Nephron progenitor cell (in vitro differentiated cells): ENCODE measurements around the gene PDZD4.

ENCODE experiments used
- DNase-seq: peaks from one replicate; pipeline ENCODE4 v3.0.0; 2021
- H3K27ac Mint-ChIP-seq: 2 replicates; pipeline ENCODE4 v1.8.0; 2021; ENCODE audit warnings: mild to moderate bottlenecking, moderate library complexity, mixed read lengths
- H3K27me3 Mint-ChIP-seq: 2 replicates; pipeline ENCODE4 v1.8.0; 2021; ENCODE audit warnings: mild to moderate bottlenecking, low read depth, mixed read lengths; ENCODE audit not compliant: poor library complexity
- H3K36me3 Mint-ChIP-seq: 2 replicates; pipeline ENCODE4 v1.8.0; 2021; ENCODE audit warnings: low read depth, mixed read lengths
- H3K4me1 Mint-ChIP-seq: 2 replicates; pipeline ENCODE4 v1.8.0; 2021; ENCODE audit warnings: mixed read lengths
- H3K4me3 Mint-ChIP-seq: 2 replicates; pipeline ENCODE4 v1.8.0; 2021; ENCODE audit warnings: mild to moderate bottlenecking, moderate library complexity, mixed read lengths
- H3K9me3 Mint-ChIP-seq: 2 replicates; pipeline ENCODE4 v1.8.0; 2021; ENCODE audit warnings: mild to moderate bottlenecking, moderate library complexity, mixed read lengths
- TF ChIP-seq, protein P1 (sequence below): fragments of 200-600 bp; sonication (generic); IDR thresholded peaks from 2 replicates; pipeline ENCODE4 v1.5.0; 2021; ENCODE audit warnings: antibody characterized with exemption

PDZD4 gene

DNA sequence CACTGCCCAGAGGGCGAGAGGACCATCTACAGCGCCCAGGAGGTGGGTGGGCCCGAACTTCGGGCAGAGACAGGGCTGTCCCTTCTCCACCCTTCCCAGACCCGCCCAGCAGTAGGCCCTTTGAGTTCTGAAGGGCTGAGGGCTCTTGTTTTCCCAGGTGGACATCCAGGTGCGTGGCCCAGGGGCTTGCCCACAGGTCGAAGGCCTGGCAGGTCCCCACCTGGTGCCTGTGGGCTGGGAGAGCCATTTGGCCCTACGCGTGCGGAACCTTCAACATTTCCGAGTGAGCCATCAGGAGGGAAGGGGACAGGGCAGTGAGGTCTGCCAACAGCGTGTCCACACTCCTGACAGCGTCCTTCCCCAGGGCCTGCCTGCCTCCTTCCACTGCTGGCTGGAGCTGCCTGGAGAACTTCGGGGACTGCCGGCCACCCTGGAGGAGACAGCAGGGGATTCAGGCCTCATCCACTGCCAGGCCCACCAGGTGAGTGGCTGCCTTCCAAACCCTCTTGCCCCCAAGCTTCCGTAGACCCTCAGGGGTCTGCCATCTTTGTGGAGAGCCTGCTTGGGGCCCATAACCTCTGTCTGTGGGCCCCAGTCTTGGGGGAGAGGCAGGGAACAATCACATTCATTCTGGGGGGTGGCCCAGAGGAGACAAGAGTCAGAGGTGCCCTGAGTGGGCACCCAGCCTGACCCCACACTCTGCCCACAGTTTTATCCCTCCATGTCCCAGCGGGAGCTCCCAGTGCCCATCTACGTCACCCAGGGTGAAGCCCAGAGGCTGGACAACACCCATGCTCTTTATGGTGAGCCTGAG lies 59.5 kb downstream of the PDZD4 start:
- H3K4me3 Mint-ChIP-seq, result no peak overlapping the region
- H3K36me3 Mint-ChIP-seq, result no peaks in the 10 kb centered on the region
- H3K27ac Mint-ChIP-seq, result no peak overlapping the region
- H3K9me3 Mint-ChIP-seq, result peaks cover 27% of the 10 kb centered on the region
- no peak for DNase-seq
- peaks cover 4% of the 10 kb centered on the region for H3K27me3 Mint-ChIP-seq
- peaks cover 7% of the 10 kb centered on the region for H3K4me1 Mint-ChIP-seq
- TF ChIP-seq, protein P1, sequence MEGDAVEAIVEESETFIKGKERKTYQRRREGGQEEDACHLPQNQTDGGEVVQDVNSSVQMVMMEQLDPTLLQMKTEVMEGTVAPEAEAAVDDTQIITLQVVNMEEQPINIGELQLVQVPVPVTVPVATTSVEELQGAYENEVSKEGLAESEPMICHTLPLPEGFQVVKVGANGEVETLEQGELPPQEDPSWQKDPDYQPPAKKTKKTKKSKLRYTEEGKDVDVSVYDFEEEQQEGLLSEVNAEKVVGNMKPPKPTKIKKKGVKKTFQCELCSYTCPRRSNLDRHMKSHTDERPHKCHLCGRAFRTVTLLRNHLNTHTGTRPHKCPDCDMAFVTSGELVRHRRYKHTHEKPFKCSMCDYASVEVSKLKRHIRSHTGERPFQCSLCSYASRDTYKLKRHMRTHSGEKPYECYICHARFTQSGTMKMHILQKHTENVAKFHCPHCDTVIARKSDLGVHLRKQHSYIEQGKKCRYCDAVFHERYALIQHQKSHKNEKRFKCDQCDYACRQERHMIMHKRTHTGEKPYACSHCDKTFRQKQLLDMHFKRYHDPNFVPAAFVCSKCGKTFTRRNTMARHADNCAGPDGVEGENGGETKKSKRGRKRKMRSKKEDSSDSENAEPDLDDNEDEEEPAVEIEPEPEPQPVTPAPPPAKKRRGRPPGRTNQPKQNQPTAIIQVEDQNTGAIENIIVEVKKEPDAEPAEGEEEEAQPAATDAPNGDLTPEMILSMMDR, result no peak

DNA sequence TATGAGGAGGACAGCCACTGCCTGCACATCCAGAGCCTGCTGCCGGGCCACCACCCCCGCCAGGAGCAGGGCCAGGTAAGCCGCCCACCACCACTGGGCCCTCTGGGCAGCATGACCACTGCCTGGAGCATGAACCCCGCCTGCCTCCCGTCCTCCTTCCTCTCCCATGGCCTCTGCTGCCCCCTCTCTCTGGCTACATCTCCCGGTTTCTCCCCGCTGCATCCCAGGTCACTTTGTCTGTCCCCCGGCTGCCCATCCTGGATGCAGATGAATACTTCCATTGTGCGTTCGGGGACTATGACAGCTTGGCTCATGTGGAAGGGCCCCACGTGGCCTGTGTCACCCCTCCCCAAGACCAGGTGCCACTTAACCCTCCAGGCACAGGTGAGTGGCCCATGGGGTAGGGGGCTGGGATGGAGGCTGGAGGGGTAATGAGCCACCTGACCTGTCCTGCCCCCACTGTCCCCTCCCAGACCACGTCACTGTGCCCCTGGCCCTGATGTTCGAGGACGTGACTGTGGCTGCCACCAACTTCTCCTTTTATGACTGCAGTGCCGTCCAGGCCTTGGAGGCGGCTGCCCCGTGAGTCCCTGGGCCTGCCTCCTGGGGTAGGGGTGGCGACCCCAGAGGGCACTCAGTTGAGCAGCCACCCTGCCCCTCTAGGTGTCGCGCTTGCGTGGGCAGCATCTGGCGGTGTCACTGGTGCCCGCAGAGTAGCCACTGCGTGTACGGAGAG lies 60.3 kb downstream of the PDZD4 start:
- peaks cover 23% of the 10 kb centered on the region for H3K9me3 Mint-ChIP-seq
- no peak for DNase-seq
- peaks cover 4% of the 10 kb centered on the region for H3K27me3 Mint-ChIP-seq
- peaks cover 7% of the 10 kb centered on the region for H3K4me1 Mint-ChIP-seq
- no peak overlapping the region for H3K4me3 Mint-ChIP-seq
- H3K36me3 Mint-ChIP-seq, result no peaks in the 10 kb centered on the region
- H3K27ac Mint-ChIP-seq, result no peak overlapping the region
- TF ChIP-seq, protein P1, result no peak

DNA sequence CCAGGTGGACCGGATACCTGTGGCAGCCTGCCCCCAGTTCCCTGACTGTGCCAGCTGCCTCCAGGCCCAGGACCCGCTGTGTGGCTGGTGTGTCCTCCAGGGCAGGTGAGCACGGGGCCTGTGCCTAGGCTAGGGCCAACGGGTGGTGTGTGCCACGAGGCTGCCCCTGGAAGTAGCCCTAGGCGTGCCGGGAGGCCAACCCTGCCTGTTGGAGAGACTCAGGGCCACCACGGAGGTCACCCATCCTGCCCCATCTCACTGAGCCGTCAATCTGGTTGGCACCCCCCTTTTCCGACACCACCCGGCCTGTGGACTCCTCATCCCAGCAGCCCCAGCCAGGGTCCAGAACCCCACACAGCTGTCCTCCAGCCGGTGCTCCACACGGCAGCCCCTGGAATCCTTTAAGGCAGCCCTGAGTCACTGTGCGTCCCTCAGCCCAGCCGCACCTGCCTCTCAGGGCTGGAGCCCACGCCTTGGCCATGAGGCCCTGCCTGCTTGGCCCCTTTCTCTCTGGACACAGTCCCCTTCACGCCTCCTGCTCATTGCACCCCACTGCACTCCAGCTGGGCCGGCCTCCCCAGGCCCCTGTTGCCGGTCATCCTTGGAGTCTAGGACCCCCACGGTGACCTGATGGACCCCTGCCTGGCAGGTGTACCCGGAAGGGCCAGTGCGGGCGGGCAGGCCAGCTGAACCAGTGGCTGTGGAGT lies 61.0 kb downstream of the PDZD4 start:
- TF ChIP-seq, protein P1, result no peak
- H3K27me3 Mint-ChIP-seq, result peaks cover 4% of the 10 kb centered on the region
- DNase-seq, result no peak
- H3K4me1 Mint-ChIP-seq, result peaks cover 7% of the 10 kb centered on the region
- peaks cover 23% of the 10 kb centered on the region for H3K9me3 Mint-ChIP-seq
- H3K27ac Mint-ChIP-seq, result no peak overlapping the region
- H3K4me3 Mint-ChIP-seq, result no peak overlapping the region
- H3K36me3 Mint-ChIP-seq, result no peaks in the 10 kb centered on the region

DNA sequence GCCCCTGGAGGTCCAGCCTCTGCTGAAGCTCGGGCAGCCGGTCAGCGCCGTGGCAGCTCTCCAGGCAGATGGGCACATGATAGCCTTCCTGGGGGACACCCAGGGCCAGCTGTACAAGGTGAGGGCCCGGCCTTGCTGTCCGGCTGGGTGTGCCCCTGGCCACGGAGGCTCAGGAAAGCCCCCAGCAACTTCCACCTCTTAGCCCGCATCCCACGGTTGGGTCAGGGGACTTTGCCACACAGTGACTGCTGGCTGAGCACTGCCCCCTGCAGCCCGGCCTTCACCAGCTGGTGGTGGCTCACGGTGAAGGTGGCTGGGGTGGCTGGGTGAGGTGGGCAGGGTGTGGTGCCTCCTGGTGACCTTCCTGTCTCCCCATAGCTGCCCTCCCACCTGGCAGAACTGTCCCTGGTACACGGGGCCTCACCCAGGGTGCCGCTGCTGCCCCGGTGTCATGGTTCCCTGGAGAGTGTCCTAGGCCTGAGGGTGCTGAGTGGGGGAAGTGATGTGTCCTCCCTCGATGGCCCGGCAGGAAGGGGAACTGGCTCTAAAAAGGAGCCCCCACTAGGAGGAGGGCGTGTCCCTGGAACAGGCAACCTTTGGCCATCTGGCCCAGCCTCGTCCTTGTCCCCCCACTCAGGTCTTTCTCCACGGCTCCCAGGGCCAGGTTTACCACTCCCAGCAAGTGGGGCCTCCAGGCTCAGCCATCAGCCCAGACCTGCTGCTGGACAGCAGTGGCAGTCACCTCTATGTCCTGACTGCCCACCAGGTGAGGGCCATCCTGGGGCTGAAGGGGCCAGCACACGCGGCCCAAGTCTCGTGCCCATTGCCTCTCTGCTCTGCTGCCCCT lies 61.8 kb downstream of the PDZD4 start:
- TF ChIP-seq, protein P1, result no peak
- Mint-ChIP-seq H3K36me3 (no peaks in the 10 kb centered on the region), H3K27me3 (peaks cover 5% of the 10 kb centered on the region), H3K9me3 (peaks cover 29% of the 10 kb centered on the region), H3K27ac (no peak overlapping the region), H3K4me3 (no peak overlapping the region), H3K4me1 (peaks cover 7% of the 10 kb centered on the region)
- DNase-seq, result no peak

DNA sequence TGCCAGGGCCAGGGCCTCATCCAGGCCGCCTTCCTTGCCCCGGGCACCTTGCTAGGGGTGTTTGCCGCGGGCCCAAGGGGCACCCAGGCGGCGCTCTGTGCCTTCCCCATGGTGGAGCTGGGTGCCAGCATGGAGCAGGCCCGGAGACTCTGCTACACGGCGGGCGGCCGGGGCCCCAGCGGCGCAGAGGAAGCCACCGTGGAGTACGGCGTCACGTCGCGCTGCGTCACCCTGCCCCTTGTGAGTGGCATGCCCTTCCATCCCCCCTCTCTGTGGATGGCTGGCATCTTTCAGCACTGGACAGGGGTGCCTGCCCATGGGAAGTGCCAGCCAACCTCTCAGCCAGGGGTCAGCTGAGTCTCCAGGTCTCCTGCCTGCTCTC lies 62.7 kb downstream of the PDZD4 start:
- peaks cover 6% of the 10 kb centered on the region for H3K27me3 Mint-ChIP-seq
- TF ChIP-seq, protein P1, result no peak
- DNase-seq, result no peak
- H3K27ac Mint-ChIP-seq, result no peak overlapping the region
- no peaks in the 10 kb centered on the region for H3K36me3 Mint-ChIP-seq
- peaks cover 7% of the 10 kb centered on the region for H3K4me1 Mint-ChIP-seq
- peaks cover 38% of the 10 kb centered on the region for H3K9me3 Mint-ChIP-seq
- no peak overlapping the region for H3K4me3 Mint-ChIP-seq
